PC-9 (cell line): Measurements from ENCODE around the gene SP110. TPM values are rescaled to one million over a fixed set of nuclear protein-coding genes. Genes with fewer than 3 reads are reported as not detected.

Source experiments
- BruUV-seq: library from RNA; stranded (reverse); fragments of 400-500 nt; replicated peaks from 2 replicates; lab custom pipeline; 2021; lab: Mats Ljungman, UMichigan
- CTCF ChIA-PET: fragments of 300-600 bp; sonication (Branson Sonifier 250); formaldehyde crosslinking; loops from one replicate; lab custom pipeline; 2022; ENCODE audit warnings: antibody characterized with exemption; lab: Charles Lee
- POLR2A ChIA-PET: fragments of 300-600 bp; sonication (Branson Sonifier 250); formaldehyde crosslinking; loops from one replicate; lab custom pipeline; 2022; ENCODE audit warnings: antibody characterized with exemption; ENCODE audit not compliant: unreplicated experiment; lab: Charles Lee
- DNase-seq, 2 experiments: peaks; one replicate each; pipeline versions ENCODE4 v3.0.0 to v3.0.0-alpha.2; 2015 to 2022; ENCODE audit warnings: mixed read lengths in 1 of 2
- H2AFZ ChIP-seq: fragments of 200-600 bp; sonication (generic); 2 replicates; pipeline ENCODE4 v1.8.1; 2017; ENCODE audit warnings: antibody characterized with exemption
- H3F3A ChIP-seq: fragments of 200-600 bp; sonication (generic); 2 replicates; pipeline ENCODE4 v1.8.1; 2017; ENCODE audit warnings: antibody characterized with exemption, mild to moderate bottlenecking, low read depth; ENCODE audit not compliant: insufficient read depth
- H3K27ac ChIP-seq: fragments of 200-600 bp; sonication (generic); 2 replicates; pipeline ENCODE4 v1.6.1; 2016; ENCODE audit warnings: mixed run types
- H3K27me3 ChIP-seq: fragments of 200-600 bp; sonication (generic); 2 replicates; pipeline ENCODE4 v1.6.1; 2016; ENCODE audit warnings: low read depth, mixed run types; ENCODE audit not compliant: insufficient read depth
- H3K36me3 ChIP-seq: fragments of 200-600 bp; sonication (generic); 2 replicates; pipeline ENCODE4 v1.6.1; 2016; ENCODE audit warnings: low read depth, mixed run types
- H3K4me1 ChIP-seq: fragments of 200-600 bp; sonication (generic); replicated peaks from 2 replicates; pipeline ENCODE4 v1.6.1; 2016; ENCODE audit warnings: mixed run types; ENCODE audit not compliant: insufficient read depth
- H3K4me2 ChIP-seq: fragments of 200-600 bp; sonication (generic); 2 replicates; pipeline ENCODE4 v1.6.1; 2017; ENCODE audit warnings: mixed run types
- H3K4me3 ChIP-seq: fragments of 200-600 bp; sonication (generic); 2 replicates; pipeline ENCODE4 v1.6.1; 2016; ENCODE audit warnings: mixed run types
- H3K79me2 ChIP-seq: fragments of 200-600 bp; sonication (generic); 2 replicates; pipeline ENCODE4 v1.6.1; 2017; ENCODE audit warnings: low read depth, mixed run types
- H3K9me2 ChIP-seq: fragments of 200-600 bp; sonication (generic); 2 replicates; pipeline ENCODE4 v1.8.1; 2017; ENCODE audit warnings: mild to moderate bottlenecking; ENCODE audit not compliant: insufficient read depth
- H3K9me3 ChIP-seq: fragments of 200-600 bp; sonication (generic); 2 replicates; pipeline ENCODE4 v1.8.1; 2016; ENCODE audit warnings: low read depth; ENCODE audit not compliant: insufficient read depth
- H4K20me1 ChIP-seq: fragments of 200-600 bp; sonication (generic); 2 replicates; pipeline ENCODE4 v1.8.1; 2017; ENCODE audit not compliant: insufficient read depth
- EZH2 ChIP-seq: fragments of 200-600 bp; sonication (generic); IDR thresholded peaks from 2 replicates; pipeline ENCODE4 v1.8.0; 2017; ENCODE audit warnings: antibody characterized with exemption, low read depth
- intact Hi-C: fragments of 100-400 bp; cut with micrococcal nuclease; formaldehyde crosslinking; loops from one replicate; pipeline ENCODE4 v1.10.0; 2022; ENCODE audit not compliant: unreplicated experiment
- total RNA-seq: library from RNA; stranded (reverse); gene quantifications from 2 replicates; pipeline ENCODE4 v1.2.3, GENCODE V29; 2021
- TF ChIP-seq, protein P1 (sequence below): fragments of 200-600 bp; sonication (generic); conservative IDR thresholded peaks from 2 replicates; pipeline ENCODE4 v1.6.1; 2017; ENCODE audit warnings: mixed run types, antibody characterized with exemption, mild to moderate bottlenecking, moderate library complexity

SP110 gene
- total RNA-seq, 1 experiment from 2014 or later, result 10.5 TPM

DNA sequence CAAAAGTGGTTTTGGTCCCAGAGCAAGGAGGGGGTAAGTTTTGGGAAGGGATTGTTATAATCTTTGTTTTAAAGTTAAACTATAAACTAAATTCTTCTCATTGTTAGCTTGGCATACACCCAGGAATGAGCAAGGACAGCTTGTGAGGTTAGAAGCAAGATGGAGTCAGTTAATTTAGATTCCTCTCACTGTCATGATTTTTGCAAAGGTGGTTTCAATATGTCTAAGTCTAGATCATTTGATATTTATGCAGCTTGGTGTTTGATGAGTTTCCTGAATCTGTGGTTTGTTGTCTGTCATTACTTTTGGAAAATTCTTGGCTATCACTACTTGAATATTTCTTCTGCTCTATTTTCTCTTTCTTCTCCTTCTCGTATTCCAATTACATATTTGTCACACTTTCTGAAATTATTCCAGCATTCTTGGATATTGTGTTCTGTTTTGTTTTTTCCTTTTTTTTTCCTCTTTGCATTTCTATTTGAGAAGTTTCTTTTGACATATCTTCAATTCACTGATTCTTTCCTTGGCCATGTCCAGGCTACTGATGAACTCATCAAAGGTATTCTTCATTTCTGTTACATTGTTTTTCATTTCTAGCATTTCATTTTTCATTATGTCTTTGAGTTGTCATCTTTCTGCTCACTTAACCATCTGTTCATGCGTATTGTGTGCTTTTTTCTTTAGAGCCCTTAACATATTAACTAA, 10.9 kb upstream of the SP110 start:
- Histone ChIP-seq H3K9me3 (peaks cover 18% of the 10 kb centered on the region; the same call in 1 of the 2 replicates), H4K20me1 (no peaks in the 10 kb centered on the region), H3K36me3 (no peaks in the 10 kb centered on the region), H3K4me3 (no peak overlapping the region), H3K4me1 (peaks cover 14% of the 10 kb centered on the region), H3K79me2 (no peaks in the 10 kb centered on the region), H3K27ac (peak overlapping the region; percentile 37; the same call in 1 of the 2 replicates), H2AFZ (peak overlapping the region; percentile 60), H3K4me2 (no peak overlapping the region), H3K9me2 (no peaks in the 10 kb centered on the region), H3F3A (0 out of 2 replicates have a peak, but pooled peaks cover 4% of the 10 kb centered on the region), H3K27me3 (no peaks in the 10 kb centered on the region)
- ChIA-PET CTCF (no interaction called here), POLR2A (interaction anchor here (0.7 kb wide), 1 partner anchor 11 kb away, joined by 8 read pairs; the partner anchor contains the start of gene SP110)
- intact Hi-C loops, result no loop called here
- no TSS peak for BruUV-seq
- TF ChIP-seq EZH2, result no peak
- TF ChIP-seq, protein P1, sequence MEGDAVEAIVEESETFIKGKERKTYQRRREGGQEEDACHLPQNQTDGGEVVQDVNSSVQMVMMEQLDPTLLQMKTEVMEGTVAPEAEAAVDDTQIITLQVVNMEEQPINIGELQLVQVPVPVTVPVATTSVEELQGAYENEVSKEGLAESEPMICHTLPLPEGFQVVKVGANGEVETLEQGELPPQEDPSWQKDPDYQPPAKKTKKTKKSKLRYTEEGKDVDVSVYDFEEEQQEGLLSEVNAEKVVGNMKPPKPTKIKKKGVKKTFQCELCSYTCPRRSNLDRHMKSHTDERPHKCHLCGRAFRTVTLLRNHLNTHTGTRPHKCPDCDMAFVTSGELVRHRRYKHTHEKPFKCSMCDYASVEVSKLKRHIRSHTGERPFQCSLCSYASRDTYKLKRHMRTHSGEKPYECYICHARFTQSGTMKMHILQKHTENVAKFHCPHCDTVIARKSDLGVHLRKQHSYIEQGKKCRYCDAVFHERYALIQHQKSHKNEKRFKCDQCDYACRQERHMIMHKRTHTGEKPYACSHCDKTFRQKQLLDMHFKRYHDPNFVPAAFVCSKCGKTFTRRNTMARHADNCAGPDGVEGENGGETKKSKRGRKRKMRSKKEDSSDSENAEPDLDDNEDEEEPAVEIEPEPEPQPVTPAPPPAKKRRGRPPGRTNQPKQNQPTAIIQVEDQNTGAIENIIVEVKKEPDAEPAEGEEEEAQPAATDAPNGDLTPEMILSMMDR, result no peak
- no peak for DNase-seq

DNA sequence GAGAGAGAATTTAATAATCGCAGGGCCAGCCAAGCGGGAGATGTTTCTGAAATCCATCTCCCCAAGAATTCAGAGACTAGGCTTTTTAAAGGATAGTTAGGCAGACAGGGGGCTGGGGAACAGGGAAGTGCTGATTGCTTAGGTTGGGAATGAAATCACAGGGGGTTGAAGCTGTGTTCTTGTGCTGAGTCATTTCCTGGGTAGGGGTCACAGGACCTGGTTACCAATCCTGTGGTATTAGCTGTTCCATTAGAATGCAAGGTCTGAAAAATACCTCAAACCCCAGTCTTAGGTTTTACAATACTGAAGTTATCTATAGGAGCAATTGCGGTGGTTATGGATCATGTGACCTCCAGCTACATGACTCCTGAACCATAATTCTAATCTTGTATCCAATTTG, 10.3 kb upstream of the SP110 start:
- no peak overlapping the region for H3K4me2 ChIP-seq
- peak overlapping the region; percentile 37; the same call in 1 of the 2 replicates for H3K27ac ChIP-seq
- BruUV-seq, result no TSS peak
- H3K9me3 ChIP-seq, result peaks cover 18% of the 10 kb centered on the region; the same call in 1 of the 2 replicates
- no peaks in the 10 kb centered on the region for H3K9me2 ChIP-seq
- no peak for DNase-seq
- intact Hi-C loops, result no loop called here
- no peak for TF ChIP-seq EZH2
- TF ChIP-seq, protein P1, result no peak
- POLR2A ChIA-PET, result interaction anchor here (0.7 kb wide), 1 partner anchor 10 kb away, joined by 8 read pairs; the partner anchor contains the start of gene SP110
- peaks cover 14% of the 10 kb centered on the region for H3K4me1 ChIP-seq
- no peaks in the 10 kb centered on the region for H3K27me3 ChIP-seq
- H3F3A ChIP-seq, result 0 out of 2 replicates have a peak, but pooled peaks cover 4% of the 10 kb centered on the region
- no peaks in the 10 kb centered on the region for H3K36me3 ChIP-seq
- H3K4me3 ChIP-seq, result no peak overlapping the region
- no peaks in the 10 kb centered on the region for H4K20me1 ChIP-seq
- CTCF ChIA-PET, result no interaction called here
- no peaks in the 10 kb centered on the region for H3K79me2 ChIP-seq
- peak overlapping the region; percentile 60 for H2AFZ ChIP-seq

DNA sequence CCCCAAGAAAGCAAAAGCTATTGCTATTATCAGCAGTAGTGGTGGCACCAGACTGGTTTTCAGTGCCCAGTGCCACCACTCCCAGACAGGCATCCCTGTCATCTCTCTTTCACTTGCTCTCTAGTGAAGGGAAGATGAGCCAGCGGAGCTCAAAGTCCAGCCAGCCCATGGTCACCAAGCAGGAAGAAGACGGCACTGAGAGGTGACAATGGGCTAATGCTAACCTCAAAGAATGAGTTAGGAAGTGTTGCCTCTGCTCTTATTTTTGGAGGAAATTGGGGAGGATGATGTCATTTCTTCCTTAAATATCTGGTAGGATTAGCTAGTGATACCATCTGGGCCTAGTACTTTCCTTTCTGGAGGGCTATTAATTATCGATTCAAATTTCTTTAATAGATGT, 7.4 kb upstream of the SP110 start:
- H4K20me1 ChIP-seq, result no peaks in the 10 kb centered on the region
- H3K4me1 ChIP-seq, result peaks cover 26% of the 10 kb centered on the region
- H3K4me3 ChIP-seq, result no peak overlapping the region
- H3K27ac ChIP-seq, result no peak overlapping the region
- no peak overlapping the region for H3K4me2 ChIP-seq
- POLR2A ChIA-PET, result no interaction called here
- TF ChIP-seq EZH2, result no peak
- no peaks in the 10 kb centered on the region for H3K36me3 ChIP-seq
- no peaks in the 10 kb centered on the region for H3K27me3 ChIP-seq
- no peak overlapping the region for H2AFZ ChIP-seq
- peaks cover 13% of the 10 kb centered on the region; the same call in 1 of the 2 replicates for H3K9me3 ChIP-seq
- H3K79me2 ChIP-seq, result no peaks in the 10 kb centered on the region
- CTCF ChIA-PET, result no interaction called here
- intact Hi-C loops, result no loop called here
- DNase-seq, result no peak
- H3F3A ChIP-seq, result peaks cover 8% of the 10 kb centered on the region; the same call in 1 of the 2 replicates
- BruUV-seq, result no TSS peak
- H3K9me2 ChIP-seq, result no peaks in the 10 kb centered on the region
